Activated naive CD4-positive, alpha-beta T cell treated with anti-CD3 and anti-CD28 coated beads, Interleukin-2, amount 50 U/mL, for 24 hours (primary cell): ENCODE results near the gene RAD23A.
"Not testable (repeated sequence)": the region's sequence is repeated elsewhere in the genome, so short reads cannot be mapped to it uniquely, and the experiment has no call there.

ENCODE experiments used
- H3K27ac Mint-ChIP-seq: one replicate; pipeline ENCODE4 v1.8.0; 2021; ENCODE audit warnings: mild to moderate bottlenecking, mixed read lengths
- H3K27me3 Mint-ChIP-seq: one replicate; pipeline ENCODE4 v1.8.0; 2021; ENCODE audit warnings: mixed read lengths
- H3K36me3 Mint-ChIP-seq: one replicate; pipeline ENCODE4 v1.8.0; 2021; ENCODE audit warnings: mixed read lengths
- H3K4me1 Mint-ChIP-seq: one replicate; pipeline ENCODE4 v1.8.0; 2021; ENCODE audit warnings: mixed read lengths
- H3K4me3 Mint-ChIP-seq: one replicate; pipeline ENCODE4 v1.8.0; 2021; ENCODE audit warnings: mild to moderate bottlenecking, mixed read lengths
- H3K9me3 Mint-ChIP-seq: one replicate; pipeline ENCODE4 v1.8.0; 2021; ENCODE audit warnings: mixed read lengths

The RAD23A gene

GRCh38 chr19:12945479-12946091, at the start of gene RAD23A:
RAD23A (plus strand) TSS chr19:12945862; CDS start chr19:12945949, 87 bp downstream.
- Mint-ChIP-seq H3K4me1 (peaks cover 39% of the 10 kb centered on the region), H3K36me3 (peaks cover 24% of the 10 kb centered on the region)

GRCh38 chr19:12896460-12896859, 49.2 kb upstream of the RAD23A start:
- Mint-ChIP-seq H3K4me1 (peaks cover 4% of the 10 kb centered on the region), H3K4me3 (no peak overlapping the region), H3K27ac (no peak overlapping the region), H3K9me3 (no peaks in the 10 kb centered on the region), H3K36me3 (peaks cover 5% of the 10 kb centered on the region), H3K27me3 (no peaks in the 10 kb centered on the region)

More at GRCh38 chr19:12945479-12946091, at the start of gene RAD23A:
- H3K4me3 Mint-ChIP-seq: peak within 1 kb of the TSS; percentile 90
- no peaks in the 10 kb centered on the region for H3K27me3 Mint-ChIP-seq
- H3K27ac Mint-ChIP-seq: peak within 1 kb of the TSS; percentile 97
- no peaks in the 10 kb centered on the region for H3K9me3 Mint-ChIP-seq

GRCh38 chr19:12899891-12900518, 45.7 kb upstream of the RAD23A start:
- no peak overlapping the region for H3K27ac Mint-ChIP-seq

GRCh38 chr19:12907166-12907565, 38.5 kb upstream of the RAD23A start:
- Mint-ChIP-seq H3K4me1 (no peaks in the 10 kb centered on the region), H3K9me3 (no peaks in the 10 kb centered on the region), H3K4me3 (no peak overlapping the region), H3K27me3 (no peaks in the 10 kb centered on the region), H3K36me3 (no peaks in the 10 kb centered on the region), H3K27ac (no peak overlapping the region)

More at GRCh38 chr19:12899891-12900518, 45.7 kb upstream of the RAD23A start:
- H3K27me3 Mint-ChIP-seq: no peaks in the 10 kb centered on the region
- H3K4me3 Mint-ChIP-seq: no peak overlapping the region
- H3K4me1 Mint-ChIP-seq: no peaks in the 10 kb centered on the region
- H3K36me3 Mint-ChIP-seq: peaks cover under 1% of the 10 kb centered on the region
- H3K9me3 Mint-ChIP-seq: no peaks in the 10 kb centered on the region

- H3K27me3 Mint-ChIP-seq: no peaks in the 10 kb centered on the region
- no peaks in the 10 kb centered on the region for H3K9me3 Mint-ChIP-seq
- peaks cover 30% of the 10 kb centered on the region for H3K4me1 Mint-ChIP-seq
- H3K4me3 Mint-ChIP-seq: no peak overlapping the region
- H3K27ac Mint-ChIP-seq: no peak overlapping the region
- H3K36me3 Mint-ChIP-seq: no peaks in the 10 kb centered on the region
Observed at GRCh38 chr19:12912571-12912970, 33.1 kb upstream of the RAD23A start.

GRCh38 chr19:12913011-12913561, 32.6 kb upstream of the RAD23A start:
- H3K27me3 Mint-ChIP-seq: no peaks in the 10 kb centered on the region
- no peaks in the 10 kb centered on the region for H3K36me3 Mint-ChIP-seq
- H3K4me3 Mint-ChIP-seq: no peak overlapping the region
- H3K9me3 Mint-ChIP-seq: no peaks in the 10 kb centered on the region
- H3K4me1 Mint-ChIP-seq: peaks cover 30% of the 10 kb centered on the region
- H3K27ac Mint-ChIP-seq: peak overlapping the region; percentile 68

GRCh38 chr19:12913851-12914690, 31.6 kb upstream of the RAD23A start:
- no peaks in the 10 kb centered on the region for H3K27me3 Mint-ChIP-seq
- no peaks in the 10 kb centered on the region for H3K9me3 Mint-ChIP-seq
- peaks cover 39% of the 10 kb centered on the region for H3K4me1 Mint-ChIP-seq
- no peaks in the 10 kb centered on the region for H3K36me3 Mint-ChIP-seq
- H3K4me3 Mint-ChIP-seq: peak overlapping the region; percentile 70
- peak overlapping the region; percentile 77 for H3K27ac Mint-ChIP-seq

- not testable (repeated sequence) for H3K9me3 Mint-ChIP-seq, H3K4me3 Mint-ChIP-seq, H3K27me3 Mint-ChIP-seq, H3K36me3 Mint-ChIP-seq
- Mint-ChIP-seq H3K4me1 (peaks cover 48% of the 10 kb centered on the region), H3K27ac (peak overlapping the region; percentile 41)
Observed at GRCh38 chr19:12915860-12916259, 29.8 kb upstream of the RAD23A start.

- Mint-ChIP-seq H3K27ac (peak overlapping the region; percentile 62), H3K4me1 (peaks cover 45% of the 10 kb centered on the region), H3K36me3 (peaks cover 5% of the 10 kb centered on the region), H3K9me3 (no peaks in the 10 kb centered on the region), H3K27me3 (no peaks in the 10 kb centered on the region), H3K4me3 (peak overlapping the region; percentile 77)
Observed at GRCh38 chr19:12918253-12918652, 27.4 kb upstream of the RAD23A start.

GRCh38 chr19:12921047-12921446, 24.6 kb upstream of the RAD23A start:
- H3K27me3 Mint-ChIP-seq: no peaks in the 10 kb centered on the region
- H3K27ac Mint-ChIP-seq: peak overlapping the region; percentile 30
- H3K4me3 Mint-ChIP-seq: no peak overlapping the region
- H3K4me1 Mint-ChIP-seq: peaks cover 25% of the 10 kb centered on the region
- H3K36me3 Mint-ChIP-seq: peaks cover 6% of the 10 kb centered on the region
- no peaks in the 10 kb centered on the region for H3K9me3 Mint-ChIP-seq

- Mint-ChIP-seq H3K27ac (no peak overlapping the region), H3K4me3 (no peak overlapping the region), H3K4me1 (peaks cover 18% of the 10 kb centered on the region), H3K9me3 (no peaks in the 10 kb centered on the region), H3K36me3 (peaks cover 11% of the 10 kb centered on the region), H3K27me3 (no peaks in the 10 kb centered on the region)
Observed at GRCh38 chr19:12922959-12923358, 22.7 kb upstream of the RAD23A start.

- no peaks in the 10 kb centered on the region for H3K27me3 Mint-ChIP-seq
- H3K36me3 Mint-ChIP-seq: peaks cover 14% of the 10 kb centered on the region
Observed at GRCh38 chr19:12924621-12925310, 20.9 kb upstream of the RAD23A start.

GRCh38 chr19:12930002-12930645, 15.5 kb upstream of the RAD23A start:
- Mint-ChIP-seq H3K27ac (no peak overlapping the region), H3K9me3 (no peaks in the 10 kb centered on the region), H3K27me3 (no peaks in the 10 kb centered on the region), H3K4me3 (peak overlapping the region; percentile 47), H3K4me1 (peaks cover 23% of the 10 kb centered on the region), H3K36me3 (peaks cover 16% of the 10 kb centered on the region)

More at GRCh38 chr19:12924621-12925310, 20.9 kb upstream of the RAD23A start:
- no peaks in the 10 kb centered on the region for H3K9me3 Mint-ChIP-seq
- H3K27ac Mint-ChIP-seq: no peak overlapping the region
- H3K4me1 Mint-ChIP-seq: peaks cover 4% of the 10 kb centered on the region
- no peak overlapping the region for H3K4me3 Mint-ChIP-seq

GRCh38 chr19:12932392-12933286, 13.0 kb upstream of the RAD23A start:
- Mint-ChIP-seq H3K36me3 (peaks cover 9% of the 10 kb centered on the region), H3K4me3 (peak overlapping the region; percentile 99), H3K4me1 (peaks cover 35% of the 10 kb centered on the region), H3K27me3 (no peaks in the 10 kb centered on the region), H3K27ac (peak overlapping the region; percentile 95), H3K9me3 (no peaks in the 10 kb centered on the region)
